ENCODE data around the gene IFT57.

IFT57 gene

GRCh38 chr3:108113975-108114374 lies 108.2 kb downstream of the IFT57 start:
- H3K4me3 Mint-ChIP-seq: no peak overlapping the region
- no peak for ATAC-seq
- no peaks in the 10 kb centered on the region for H3K36me3 Mint-ChIP-seq
- no peaks in the 10 kb centered on the region for H3K9me3 Mint-ChIP-seq
- H3K27ac Mint-ChIP-seq: no peak overlapping the region
- no peak for DNase-seq (ENCODE audit: low spot score in 2 of 2)
- peaks cover 19% of the 10 kb centered on the region for H3K4me1 Mint-ChIP-seq

- no peaks in the 10 kb centered on the region for H3K36me3 Mint-ChIP-seq
- no peak for DNase-seq (ENCODE audit: low spot score in 2 of 2)
- no peak overlapping the region for H3K4me3 Mint-ChIP-seq
- no peaks in the 10 kb centered on the region for H3K4me1 Mint-ChIP-seq
- no peaks in the 10 kb centered on the region for H3K9me3 Mint-ChIP-seq
- no peak overlapping the region for H3K27ac Mint-ChIP-seq
- ATAC-seq: no peak
These were observed 111.3 kb downstream of the IFT57 start for GRCh38 chr3:108110934-108111333.

All from stimulated activated effector memory CD8-positive, alpha-beta T cell treated with anti-CD3 and anti-CD28 coated beads, Interleukin-12 subunit alpha, Interleukin-12 subunit beta, amount 100 ng/mL, for 72 hours (primary cell).